ENCODE data around the gene MT4. TPM values are rescaled to one million over a fixed set of nuclear protein-coding genes. Genes with fewer than 3 reads are reported as not detected.
A peak's percentile ranks its signal among the peaks of the same experiment; 100 is the strongest.

Gene MT4
- polyA plus RNA-seq, 1 of the 3 experiments (the other 2 are of a cell fraction), result not detected

DNA sequence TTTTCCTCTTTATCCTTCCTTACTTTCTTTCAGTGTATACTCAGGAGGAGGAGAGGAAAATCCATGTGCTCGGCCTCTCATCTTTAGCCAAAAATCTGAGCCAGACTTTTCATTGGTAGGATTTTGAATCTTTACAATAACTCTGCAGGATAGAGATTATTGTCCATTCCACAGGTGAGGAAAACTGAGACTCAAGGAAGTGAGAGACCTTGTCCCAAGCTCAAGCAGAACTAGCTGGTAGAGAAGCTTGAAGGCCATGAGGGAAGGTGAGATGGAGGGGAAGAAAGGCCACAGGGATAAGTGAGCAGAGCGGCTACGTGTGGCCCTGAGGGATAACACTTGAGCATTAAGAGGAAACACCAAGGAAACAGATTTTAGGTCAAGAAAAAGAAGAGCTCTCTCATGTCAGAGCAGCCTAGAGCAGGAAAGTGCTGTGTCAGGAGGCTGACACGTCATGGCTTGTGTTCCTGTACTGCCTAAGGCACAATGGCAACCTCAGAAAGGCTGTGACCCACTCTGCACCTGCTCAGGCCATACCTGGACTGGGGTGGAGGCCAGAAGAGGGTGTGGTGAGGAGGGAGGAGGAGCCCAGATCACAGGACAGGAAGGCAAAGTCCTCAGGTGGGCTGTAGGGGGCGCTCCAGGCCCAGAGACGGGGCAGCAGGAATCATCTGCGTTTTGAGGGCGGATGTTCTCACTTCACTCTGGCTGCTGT is 11.9 kb downstream of the MT4 start:
- no peaks in the 10 kb centered on the region for H3K4me1 ChIP-seq (ENCODE audit: control insufficient read depth in 1 of 2, insufficient read depth in 2 of 2, low read depth in 1 of 2, low read length in 1 of 2)
- H3K27ac ChIP-seq (ENCODE audit: low read depth in 2 of 2, low read length in 1 of 2), result no peak overlapping the region
- H3K4me3 ChIP-seq (ENCODE audit: low read depth in 2 of 2, low read length in 1 of 2), result no peak overlapping the region
- H3K36me3 ChIP-seq (replicated peaks in 1 of 2; ENCODE audit: control insufficient read depth in 1 of 2, insufficient read depth in 2 of 2, low read length in 1 of 2), result no peaks in the 10 kb centered on the region
- H2AFZ ChIP-seq (ENCODE audit: low read depth), result no peak overlapping the region
- no peaks in the 10 kb centered on the region for H3K27me3 ChIP-seq (ENCODE audit: insufficient read depth)
- H3K9me3 ChIP-seq, result no peaks in the 10 kb centered on the region
- no peak overlapping the region for H3K9ac ChIP-seq
- H3F3A ChIP-seq (replicated peaks; ENCODE audit: insufficient read depth), result no peaks in the 10 kb centered on the region
- H3K9me2 ChIP-seq, result no peaks in the 10 kb centered on the region
- no peaks in the 10 kb centered on the region for H4K20me1 ChIP-seq (ENCODE audit: insufficient read depth)
- TF ChIP-seq RAD21 (IDR thresholded peaks at IDR 0.05; ENCODE audit: low read length) (peak; percentile 73), YY1 (IDR thresholded peaks at IDR 0.05; ENCODE audit: low read depth) (no peak), PBX3 (IDR thresholded peaks at IDR 0.05) (no peak), MXI1 (IDR thresholded peaks at IDR 0.05; ENCODE audit: low read depth, low read length) (no peak), FOXJ3 (CRISPR knock-in tag; IDR thresholded peaks at IDR 0.05) (no peak), SMC3 (IDR thresholded peaks at IDR 0.05; ENCODE audit: low read depth, low read length) (peak; percentile 60)
- TF ChIP-seq, protein P1, sequence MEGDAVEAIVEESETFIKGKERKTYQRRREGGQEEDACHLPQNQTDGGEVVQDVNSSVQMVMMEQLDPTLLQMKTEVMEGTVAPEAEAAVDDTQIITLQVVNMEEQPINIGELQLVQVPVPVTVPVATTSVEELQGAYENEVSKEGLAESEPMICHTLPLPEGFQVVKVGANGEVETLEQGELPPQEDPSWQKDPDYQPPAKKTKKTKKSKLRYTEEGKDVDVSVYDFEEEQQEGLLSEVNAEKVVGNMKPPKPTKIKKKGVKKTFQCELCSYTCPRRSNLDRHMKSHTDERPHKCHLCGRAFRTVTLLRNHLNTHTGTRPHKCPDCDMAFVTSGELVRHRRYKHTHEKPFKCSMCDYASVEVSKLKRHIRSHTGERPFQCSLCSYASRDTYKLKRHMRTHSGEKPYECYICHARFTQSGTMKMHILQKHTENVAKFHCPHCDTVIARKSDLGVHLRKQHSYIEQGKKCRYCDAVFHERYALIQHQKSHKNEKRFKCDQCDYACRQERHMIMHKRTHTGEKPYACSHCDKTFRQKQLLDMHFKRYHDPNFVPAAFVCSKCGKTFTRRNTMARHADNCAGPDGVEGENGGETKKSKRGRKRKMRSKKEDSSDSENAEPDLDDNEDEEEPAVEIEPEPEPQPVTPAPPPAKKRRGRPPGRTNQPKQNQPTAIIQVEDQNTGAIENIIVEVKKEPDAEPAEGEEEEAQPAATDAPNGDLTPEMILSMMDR (IDR thresholded peaks at IDR 0.05), result peak; percentile 53
- ChIA-PET CTCF (interaction anchor here (0.5 to 2.6 kb wide), 24 partner anchors 8 to 1694 kb away, joined by 3 to 38 read pairs (median 4); partner anchors contain the start of gene MT3), POLR2A (no interaction called here)
- peak; percentile 63 for DNase-seq
- 51% methylated on average over 5 of the region's 8 CpGs for WGBS (ENCODE audit: low lambda C conversion rate)
- no peak overlapping the region for H3K4me2 ChIP-seq
- no peaks in the 10 kb centered on the region for H3K79me2 ChIP-seq (ENCODE audit: insufficient read depth)

- DNase-seq, result no peak
- no peak for TF ChIP-seq TAF1 (IDR thresholded peaks at IDR 0.05; ENCODE audit: borderline replicate concordance, low read depth, low read length)
- TF ChIP-seq GATA2 (CRISPR knock-in tag; IDR thresholded peaks at IDR 0.05), result no peak
- TF ChIP-seq SIN3A (IDR thresholded peaks at IDR 0.05; ENCODE audit: borderline replicate concordance, low read depth, low read length), result no peak
- TF ChIP-seq GABPA (IDR thresholded peaks at IDR 0.05; ENCODE audit: low read depth), result no peak
- TF ChIP-seq USF2 (IDR thresholded peaks at IDR 0.05; ENCODE audit: borderline replicate concordance, low read depth, low read length), result no peak
- TF ChIP-seq SMC3 (IDR thresholded peaks at IDR 0.05; ENCODE audit: low read depth, low read length), result no peak
- no peak for TF ChIP-seq POLR2AphosphoS5 (IDR thresholded peaks at IDR 0.05; ENCODE audit: low read depth, low read length)
- TF ChIP-seq TEAD4 (IDR thresholded peaks at IDR 0.05; ENCODE audit: borderline replicate concordance, insufficient read depth), result no peak
- no peak for TF ChIP-seq YY1 (IDR thresholded peaks at IDR 0.05; ENCODE audit: low read depth)
- TF ChIP-seq MXI1 (IDR thresholded peaks at IDR 0.05; ENCODE audit: low read depth, low read length), result no peak
- TF ChIP-seq TCF12 (IDR thresholded peaks at IDR 0.05), result no peak
- Histone ChIP-seq H3F3A (replicated peaks; ENCODE audit: insufficient read depth) (no peaks in the 10 kb centered on the region), H2AFZ (ENCODE audit: low read depth) (no peak overlapping the region), H3K4me2 (no peak overlapping the region), H3K36me3 (replicated peaks in 1 of 2; ENCODE audit: control insufficient read depth in 1 of 2, insufficient read depth in 2 of 2, low read length in 1 of 2) (no peaks in the 10 kb centered on the region), H3K27me3 (ENCODE audit: insufficient read depth) (no peaks in the 10 kb centered on the region), H3K79me2 (ENCODE audit: insufficient read depth) (no peaks in the 10 kb centered on the region), H3K27ac (ENCODE audit: low read depth in 2 of 2, low read length in 1 of 2) (no peak overlapping the region), H4K20me1 (ENCODE audit: insufficient read depth) (no peaks in the 10 kb centered on the region), H3K4me3 (ENCODE audit: low read depth in 2 of 2, low read length in 1 of 2) (no peak overlapping the region), H3K4me1 (ENCODE audit: control insufficient read depth in 1 of 2, insufficient read depth in 2 of 2, low read depth in 1 of 2, low read length in 1 of 2) (no peaks in the 10 kb centered on the region), H3K9me3 (no peaks in the 10 kb centered on the region), H3K9ac (no peak overlapping the region), H3K9me2 (no peaks in the 10 kb centered on the region)
- CTCF ChIA-PET, result interaction anchor here (0.6 to 2.6 kb wide), 14 partner anchors 9 to 212 kb away, joined by 3 to 38 read pairs (median 4); no protein-coding TSS in a partner anchor
- POLR2A ChIA-PET, result no interaction called here
- 73% methylated on average over 4 of the region's 4 CpGs for WGBS (ENCODE audit: low lambda C conversion rate)
Measured at GRCh38 chr16:56577300-56577625, 12.4 kb downstream of the MT4 start.
